Fibroblast of peridontal ligament (primary cell): ENCODE data around the gene CADM4.
"Not testable (repeated sequence)": the region's sequence is repeated elsewhere in the genome, so short reads cannot be mapped to it uniquely, and the experiment has no call there.

Source experiments
- DNase-seq: peaks from one replicate; pipeline ENCODE4 v3.0.0-alpha.2; 2010; ENCODE audit errors: extremely low read depth

CADM4 gene

DNA sequence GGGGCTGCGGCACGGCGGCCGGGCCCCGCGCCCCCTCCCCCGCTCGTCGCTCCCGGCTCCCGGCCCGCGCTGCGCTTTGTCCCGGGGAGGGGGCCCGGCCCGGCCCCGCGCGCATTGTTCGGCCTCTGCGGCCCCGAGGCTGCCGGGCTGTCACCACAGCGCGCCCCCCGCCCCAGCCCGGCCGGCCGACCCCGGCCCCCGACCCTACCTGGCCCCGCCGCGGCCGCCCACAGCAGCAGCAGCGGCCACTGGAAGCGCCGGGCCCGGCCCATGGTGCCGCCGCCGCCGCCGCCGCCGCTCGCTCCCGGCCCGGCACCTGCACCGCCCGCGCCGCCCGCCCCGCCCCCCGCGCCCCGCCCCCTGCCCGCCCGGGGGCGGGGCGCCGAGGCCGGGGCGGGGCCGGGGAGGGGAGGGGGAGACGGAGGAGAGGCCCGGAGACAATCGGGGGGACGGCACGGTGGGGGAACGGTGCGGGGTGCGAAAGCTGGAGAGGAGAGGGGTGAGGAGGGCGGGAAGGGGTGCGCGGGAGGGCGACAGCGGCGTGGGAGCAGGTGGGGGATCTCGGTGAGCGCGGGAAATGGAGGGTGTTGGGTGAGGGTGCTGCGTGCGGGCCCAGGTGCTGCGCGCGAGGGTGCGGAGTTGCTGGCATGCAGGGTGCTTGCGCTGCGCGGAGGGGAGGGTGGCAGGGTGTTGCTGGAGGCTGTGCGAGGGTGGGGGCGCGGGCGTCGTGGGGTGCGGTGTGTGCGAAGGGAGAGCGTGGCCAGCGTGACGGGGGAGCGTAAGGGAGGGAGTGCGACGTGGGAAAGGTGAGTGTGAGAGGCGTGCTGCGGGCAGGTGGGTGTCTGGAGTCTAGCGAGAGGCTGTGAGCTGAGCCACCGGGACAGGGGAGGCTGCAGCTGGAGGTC, at the start of gene CADM4:
Gene CADM4 (minus strand): TSS at position 332 of the 905 bp plus-strand sequence. CDS start 60 bp downstream, at position 272.
- no peak for DNase-seq

- no peak for DNase-seq
Measured at GRCh38 chr19:43688059-43688701, 48.5 kb upstream of the CADM4 start.

GRCh38 chr19:43687660-43687997, 48.0 kb upstream of the CADM4 start:
- DNase-seq = no peak

GRCh38 chr19:43684326-43684725, 44.7 kb upstream of the CADM4 start:
- no peak for DNase-seq

- DNase-seq = no peak
Measured at GRCh38 chr19:43683905-43684304, 44.3 kb upstream of the CADM4 start.

DNA sequence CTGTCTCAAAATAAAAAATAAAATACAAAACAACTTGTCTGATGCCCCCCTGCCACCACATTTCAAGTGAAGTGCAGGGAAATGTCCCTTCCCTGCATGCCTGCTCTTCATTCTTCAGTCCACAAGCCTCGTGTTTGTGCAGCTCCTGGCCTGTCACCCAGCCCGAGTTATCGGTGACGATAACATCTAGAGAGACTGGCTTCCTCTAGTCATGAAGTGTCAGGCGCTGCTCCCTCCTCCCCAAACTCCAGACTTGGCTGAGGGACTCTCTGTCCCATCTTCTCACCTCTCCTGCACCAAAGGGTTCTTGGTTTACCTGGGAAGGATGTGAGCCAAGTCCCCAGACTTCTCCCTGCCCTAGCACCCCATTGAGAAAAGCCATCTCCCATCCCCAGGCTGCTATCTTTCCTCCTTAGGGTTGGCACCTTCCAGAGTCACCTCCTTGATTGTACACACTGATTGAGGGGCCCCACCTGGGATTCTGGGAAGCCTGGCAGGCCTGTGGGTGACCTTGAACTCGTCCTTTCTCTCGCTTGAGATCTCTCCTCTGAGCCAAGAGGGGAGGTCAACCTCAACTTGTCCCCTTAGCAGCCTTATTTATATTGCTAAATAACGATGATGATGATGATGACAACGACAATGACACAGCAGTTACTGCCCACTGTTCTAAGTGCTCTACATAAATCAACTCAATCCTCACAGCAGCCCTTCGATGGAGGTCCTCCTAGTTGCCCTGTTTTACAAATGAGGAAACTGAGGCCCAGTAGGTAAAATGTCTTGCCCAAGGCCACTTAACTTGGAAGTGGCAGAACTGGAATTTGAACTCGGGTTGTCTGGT, 43.4 kb upstream of the CADM4 start:
- no peak for DNase-seq

- DNase-seq = not testable (repeated sequence)
Measured at GRCh38 chr19:43682269-43682668, 42.6 kb upstream of the CADM4 start.

- no peak for DNase-seq
Measured at GRCh38 chr19:43681821-43682220, 42.2 kb upstream of the CADM4 start.

GRCh38 chr19:43678512-43679261, 39.0 kb upstream of the CADM4 start:
- DNase-seq = no peak

DNA sequence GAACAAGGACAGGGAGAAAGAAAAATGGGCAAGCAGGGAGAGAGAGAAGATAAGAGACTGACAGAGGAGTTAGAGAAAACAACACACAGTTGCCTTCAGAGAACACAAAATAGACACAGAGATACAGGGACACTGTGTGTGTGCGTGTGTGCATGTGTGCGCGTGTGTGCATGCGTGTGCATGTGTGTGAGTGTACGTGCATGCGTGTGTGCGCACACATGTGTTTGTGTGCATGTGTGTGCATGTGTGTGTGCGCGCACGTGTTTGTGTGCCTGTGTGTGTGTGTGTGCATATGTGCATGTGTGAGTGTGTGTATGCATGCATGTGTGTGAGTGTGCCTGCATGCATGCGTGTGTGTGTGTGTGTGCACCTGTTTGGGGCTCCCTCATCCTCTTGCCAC, 36.3 kb upstream of the CADM4 start:
- no peak for DNase-seq

DNA sequence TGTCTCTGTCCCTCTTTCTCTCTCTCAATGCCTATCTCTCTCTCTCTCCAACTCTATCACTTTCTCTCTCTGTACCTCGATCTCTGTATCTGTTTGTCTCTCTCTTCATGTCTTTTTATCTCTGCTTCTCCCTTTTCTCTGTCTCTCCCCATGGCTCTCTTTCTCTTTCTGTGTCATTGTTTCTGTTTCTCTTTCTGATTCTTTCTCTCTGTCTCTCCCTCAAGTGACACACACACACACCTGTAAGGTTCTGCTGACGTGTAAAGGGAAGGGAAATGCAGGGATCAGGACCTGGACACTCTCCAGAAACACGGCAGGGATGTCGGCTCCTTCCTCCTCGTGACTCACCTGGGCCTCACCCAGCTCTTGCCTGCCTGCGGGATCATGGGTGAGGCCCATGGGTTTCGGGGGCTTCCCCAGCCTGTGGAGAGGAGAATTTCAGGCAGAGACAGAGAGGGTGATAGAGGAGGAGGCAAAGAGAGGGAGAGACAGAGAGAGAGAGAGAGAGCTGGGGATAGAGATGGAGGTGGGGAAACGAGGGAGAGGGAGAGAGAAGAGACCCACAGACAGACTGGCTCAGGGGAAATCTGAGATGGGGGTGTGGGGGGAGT, 35.7 kb upstream of the CADM4 start:
- DNase-seq = peak; percentile 15

- DNase-seq = peak; percentile 43
Measured at GRCh38 chr19:43674596-43674995, 34.9 kb upstream of the CADM4 start.

- DNase-seq = no peak
Measured at GRCh38 chr19:43674183-43674582, 34.5 kb upstream of the CADM4 start.

DNA sequence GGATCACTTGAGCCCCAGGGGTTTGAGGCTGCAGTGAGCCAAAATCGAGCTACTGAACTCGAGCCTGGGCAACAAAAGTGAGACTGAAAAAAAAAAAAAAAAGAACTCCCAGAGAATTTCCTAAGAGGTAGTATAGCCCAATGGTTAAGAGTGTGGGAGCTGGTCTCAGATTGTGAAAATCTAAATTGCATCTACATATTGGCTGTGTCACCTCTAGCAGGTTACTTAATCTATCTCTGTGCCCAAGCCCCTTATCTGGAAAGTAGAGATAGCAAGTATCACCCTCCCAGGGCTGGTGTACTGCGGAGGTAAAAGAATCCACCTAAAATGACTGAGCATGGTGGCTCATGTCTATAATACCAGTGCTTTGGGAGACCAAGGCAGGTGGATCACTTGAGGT, 34.0 kb upstream of the CADM4 start:
- no peak for DNase-seq

GRCh38 chr19:43672061-43672679, 32.5 kb upstream of the CADM4 start:
- no peak for DNase-seq

- peak; percentile 100 for DNase-seq
Measured at GRCh38 chr19:43668406-43669109, 28.9 kb upstream of the CADM4 start.

DNA sequence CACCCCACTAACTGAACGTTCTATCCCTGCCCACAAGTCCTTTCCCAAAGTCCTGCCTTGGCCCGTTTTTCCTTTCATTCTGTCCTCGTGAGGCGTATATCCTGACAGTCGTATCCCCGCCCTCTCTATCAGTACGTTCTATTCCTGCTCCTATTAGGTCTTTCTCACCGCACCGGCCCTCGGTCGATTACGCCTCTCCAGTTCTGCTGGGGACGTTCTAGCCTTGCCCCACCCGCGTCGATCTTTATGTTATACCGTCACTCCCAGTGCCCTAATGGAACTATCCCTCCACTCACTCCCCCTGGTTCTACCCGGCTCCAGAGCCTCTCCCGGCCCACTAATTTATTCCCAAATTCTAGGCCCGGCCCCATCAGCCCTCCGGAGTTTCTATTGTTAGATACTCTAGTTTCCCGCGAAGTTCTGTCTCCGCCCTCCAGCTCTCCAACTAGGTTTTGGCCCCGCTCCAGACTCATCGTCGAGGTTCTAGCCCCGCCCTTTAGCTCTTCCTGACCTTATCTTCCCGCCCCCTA, 28.3 kb upstream of the CADM4 start:
- no peak for DNase-seq

- no peak for DNase-seq
Measured at GRCh38 chr19:43667126-43667875, 27.7 kb upstream of the CADM4 start.

DNA sequence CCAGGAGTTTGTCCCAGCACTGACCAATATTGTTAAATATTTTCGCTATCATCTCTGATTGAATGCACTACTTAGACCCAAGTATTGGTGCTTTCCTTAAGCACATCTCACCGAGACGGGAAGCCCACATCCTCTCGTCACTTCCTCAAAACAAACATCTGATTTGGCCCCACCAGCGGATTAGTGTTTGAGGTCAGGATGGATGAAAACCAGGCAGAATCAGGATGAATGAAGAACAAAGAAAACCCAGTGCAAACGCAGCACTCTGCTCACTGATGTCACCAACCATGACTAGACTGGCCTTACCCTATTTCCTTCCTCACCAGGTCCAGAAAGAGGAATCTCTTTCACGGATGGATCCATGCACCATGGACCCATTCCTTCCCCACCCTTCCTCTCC, 24.4 kb upstream of the CADM4 start:
- no peak for DNase-seq
